ENCODE measurements around the gene DEPDC5.
"Not testable (repeated sequence)": the region's sequence is repeated elsewhere in the genome, so short reads cannot be mapped to it uniquely, and the experiment has no call there.

The DEPDC5 gene

DNA sequence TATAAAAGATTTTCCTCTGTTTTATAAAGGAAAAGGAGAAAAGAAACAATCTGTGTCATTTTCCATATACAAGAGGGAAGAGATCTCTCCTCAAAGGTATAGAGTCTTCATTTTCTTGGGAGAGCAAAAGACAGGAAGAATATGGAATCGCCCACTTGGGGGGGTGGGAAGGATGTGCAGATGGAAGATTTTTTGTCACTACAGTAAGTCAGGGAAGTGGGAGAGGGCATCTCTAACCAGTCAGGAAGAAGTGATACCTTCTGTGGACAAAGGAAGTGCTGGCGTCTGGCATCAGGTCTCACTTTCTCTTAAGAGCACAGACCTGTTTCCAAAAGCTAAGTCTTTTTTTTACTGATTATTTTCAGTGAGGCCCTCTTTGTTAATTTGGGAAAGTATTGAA is 5.3 kb upstream of the DEPDC5 start:
- no peak for DNase-seq (ENCODE audit: low spot score)
- FAIRE-seq = no peak

DNA sequence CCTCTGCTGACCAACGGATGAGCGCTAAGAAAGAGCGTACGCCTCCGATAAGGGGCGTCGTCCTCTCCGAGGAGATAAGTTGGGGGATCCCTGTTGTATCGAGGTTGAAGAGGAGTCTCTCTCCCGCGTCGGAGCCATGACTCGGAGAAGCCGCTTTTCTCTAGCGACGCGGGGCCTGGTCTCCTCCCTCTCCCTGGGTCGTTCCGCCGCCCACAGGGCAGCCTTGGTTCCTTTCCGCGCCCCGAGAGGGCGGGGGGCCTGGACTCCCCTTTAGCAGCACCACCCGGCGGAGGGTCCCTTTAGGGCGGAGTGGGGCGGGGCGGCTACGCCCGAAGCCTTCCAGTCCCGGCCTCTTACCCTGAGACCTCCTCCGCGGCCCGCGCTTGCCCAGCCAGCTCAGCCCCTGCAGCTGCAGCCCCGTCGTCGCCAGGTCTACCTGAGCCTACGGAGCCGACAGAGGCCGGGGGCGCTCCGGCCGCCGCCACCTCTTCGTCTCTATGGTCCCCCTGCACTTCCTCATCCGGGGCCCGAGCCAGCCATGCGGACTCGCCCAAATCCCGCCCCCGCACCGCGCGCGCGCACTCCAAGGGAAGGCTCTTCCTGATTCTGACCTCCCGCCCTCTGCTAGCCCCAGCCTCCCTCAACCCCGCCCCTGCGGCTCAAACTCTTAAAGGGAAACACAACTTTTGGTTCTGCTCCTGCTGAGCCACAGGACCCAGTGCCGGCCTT is 4.0 kb upstream of the DEPDC5 start, which contains the start of gene PRR14L:
Gene PRR14L, minus strand, starts transcription at position 497 of the 729 bp plus-strand sequence. CDS start 11,272 bp downstream, outside the sequence.
- FAIRE-seq = peak; percentile 13

DNA sequence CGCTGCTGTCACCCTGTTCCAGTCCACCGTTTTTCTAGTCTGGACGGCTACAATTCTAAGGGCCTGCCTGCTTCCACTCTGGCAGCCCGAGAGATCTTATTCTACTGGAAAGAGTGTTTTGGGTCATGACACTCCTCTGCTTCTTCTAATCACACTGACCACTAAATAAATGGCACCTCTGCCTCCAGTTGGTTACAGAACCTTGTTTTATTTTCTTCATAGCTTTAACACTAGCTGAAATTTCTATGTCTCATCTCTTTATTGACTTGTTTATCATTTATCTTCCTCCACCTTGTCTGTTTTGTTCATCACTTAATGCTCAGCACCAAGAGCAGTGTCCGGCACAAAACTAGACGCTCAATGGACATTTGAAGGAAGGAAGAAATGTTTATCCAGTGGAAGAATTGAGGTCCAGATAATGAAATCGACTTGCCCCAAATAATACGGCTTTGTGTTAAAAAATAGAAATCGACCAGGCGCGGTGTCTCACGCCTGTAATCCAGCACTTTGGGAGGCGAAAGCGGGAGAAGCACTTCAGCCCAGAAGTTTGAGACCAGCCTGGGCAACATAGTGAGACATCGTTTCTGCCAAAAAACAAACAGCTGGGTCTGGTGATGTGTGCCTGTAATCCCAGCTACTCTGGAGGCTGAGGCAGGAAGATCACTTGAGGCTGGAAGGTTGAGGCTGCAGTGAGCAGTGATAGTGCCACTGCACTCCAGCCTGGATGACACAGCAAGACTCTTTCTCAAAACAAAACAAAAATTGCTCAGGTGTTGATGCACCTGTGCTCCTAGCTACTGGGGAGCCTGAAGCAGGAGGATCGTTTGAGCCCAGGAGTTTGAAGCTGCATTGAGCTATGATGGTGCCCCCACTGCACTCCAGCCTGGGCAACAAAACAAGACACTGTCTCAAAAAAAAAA is 3.2 kb upstream of the DEPDC5 start:
- FAIRE-seq (no peak), DNase-seq (ENCODE audit: low spot score) (no peak)

More for the DNA sequence above, 4.0 kb upstream of the DEPDC5 start, which contains the start of gene PRR14L:
- peak; percentile 96 for DNase-seq (ENCODE audit: low spot score)

DNA sequence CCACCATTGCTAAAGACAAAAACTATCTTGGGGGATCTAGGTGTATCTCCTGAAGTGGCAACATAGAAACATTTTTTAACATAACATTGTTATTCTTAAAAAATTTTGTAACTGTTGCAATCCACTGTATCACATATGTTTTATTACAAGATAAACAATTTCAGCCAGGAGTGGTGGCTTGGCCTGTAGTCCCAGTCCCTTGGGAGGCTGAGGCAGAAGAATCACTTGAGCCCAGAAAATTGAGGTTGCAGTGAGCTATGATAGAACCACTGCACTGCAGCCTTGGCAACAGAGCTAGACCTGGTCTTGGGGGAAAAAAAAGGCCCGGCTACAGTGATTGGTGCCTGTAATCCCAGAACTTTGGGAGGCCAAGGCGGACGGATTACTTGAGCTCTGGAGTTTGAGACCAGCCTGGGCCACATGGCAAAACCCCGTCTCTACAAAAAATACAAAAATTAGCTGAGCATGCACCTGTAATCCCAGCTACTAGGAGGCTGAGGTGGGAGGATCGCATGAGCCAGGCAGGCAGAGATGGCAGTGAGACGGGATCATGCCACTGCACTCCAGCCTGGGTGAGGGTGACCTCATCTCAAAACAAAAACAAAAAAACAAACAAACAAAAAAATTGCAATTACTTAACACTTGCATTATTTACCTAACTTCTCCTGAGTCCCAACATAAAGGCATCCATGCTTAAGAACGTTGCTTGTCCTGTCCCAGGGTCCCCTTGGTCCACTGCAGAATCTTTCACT is 1.5 kb upstream of the DEPDC5 start:
- no peak for FAIRE-seq
- DNase-seq (ENCODE audit: low spot score) = no peak

DNA sequence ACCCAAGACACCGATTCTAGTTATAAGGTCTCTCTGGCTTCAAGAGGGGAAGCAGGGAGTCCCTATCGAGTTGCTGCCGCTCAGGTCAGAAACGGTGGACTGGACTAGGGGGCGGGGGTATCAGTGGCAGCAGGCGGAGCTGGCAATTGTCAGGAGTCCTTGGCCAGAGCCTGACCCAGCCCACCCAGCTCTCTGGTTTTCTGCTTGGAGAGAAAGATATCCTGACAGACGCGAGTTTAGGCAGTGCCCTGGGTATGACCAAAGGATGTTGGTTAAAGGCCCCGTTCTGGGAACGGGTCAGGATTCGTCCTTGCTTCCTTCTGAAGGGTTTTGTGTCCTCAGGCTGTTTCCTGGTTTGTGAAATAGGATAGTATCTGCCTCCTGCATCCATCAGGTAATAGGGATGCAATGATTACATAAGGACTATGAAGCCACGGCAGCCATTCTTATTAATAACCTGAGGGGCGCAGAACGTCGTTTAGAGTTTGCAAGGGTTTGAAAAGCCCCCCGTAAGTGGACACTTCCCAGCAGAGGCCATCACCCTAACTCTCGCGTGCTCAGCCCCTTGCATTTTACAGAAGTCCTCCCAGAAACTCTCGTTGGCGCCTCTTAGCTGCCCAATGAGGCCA is 700 bp upstream of the DEPDC5 start:
- DNase-seq (ENCODE audit: low spot score) = no peak
- no peak for FAIRE-seq

DNA sequence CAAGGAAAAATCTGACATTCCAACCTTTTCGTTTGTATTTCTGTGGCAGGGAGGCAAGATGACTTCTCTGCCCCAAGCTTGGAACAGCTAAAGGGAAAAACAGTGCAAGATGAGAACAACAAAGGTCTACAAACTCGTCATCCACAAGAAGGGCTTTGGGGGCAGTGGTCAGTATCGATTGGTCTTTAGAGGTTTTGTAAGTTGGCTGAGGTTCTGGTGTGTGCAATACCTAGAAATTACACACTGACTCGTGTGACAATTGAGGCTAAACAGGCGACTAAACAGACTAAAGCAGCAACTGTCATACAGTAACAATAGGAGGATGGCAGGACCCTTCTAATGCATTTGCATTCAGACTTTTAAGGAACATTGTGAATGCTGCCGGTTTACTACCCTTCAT is 994 bp downstream of the DEPDC5 start:
- no peak for DNase-seq (ENCODE audit: low spot score)
- FAIRE-seq = no peak

DNA sequence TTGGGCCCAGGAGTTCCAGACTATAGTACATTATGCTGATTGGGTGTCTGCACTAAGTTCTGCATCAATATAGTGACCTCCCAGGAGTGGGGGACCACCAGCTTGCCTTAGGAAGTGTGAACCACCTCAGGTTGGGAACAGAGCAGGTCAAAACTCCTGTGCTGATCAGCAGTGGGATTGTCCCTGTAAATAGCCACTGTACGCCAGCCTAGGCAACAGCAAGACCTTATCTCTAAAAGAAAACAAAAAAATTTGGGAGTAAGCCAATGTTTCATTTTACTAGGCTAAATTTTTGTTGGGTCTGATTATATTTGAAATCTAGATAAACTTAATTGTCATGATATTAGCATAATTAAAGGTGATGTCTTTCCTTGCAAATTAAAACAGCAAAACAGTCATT is 3.4 kb downstream of the DEPDC5 start:
- DNase-seq (ENCODE audit: low spot score) (no peak), FAIRE-seq (no peak)

DNA sequence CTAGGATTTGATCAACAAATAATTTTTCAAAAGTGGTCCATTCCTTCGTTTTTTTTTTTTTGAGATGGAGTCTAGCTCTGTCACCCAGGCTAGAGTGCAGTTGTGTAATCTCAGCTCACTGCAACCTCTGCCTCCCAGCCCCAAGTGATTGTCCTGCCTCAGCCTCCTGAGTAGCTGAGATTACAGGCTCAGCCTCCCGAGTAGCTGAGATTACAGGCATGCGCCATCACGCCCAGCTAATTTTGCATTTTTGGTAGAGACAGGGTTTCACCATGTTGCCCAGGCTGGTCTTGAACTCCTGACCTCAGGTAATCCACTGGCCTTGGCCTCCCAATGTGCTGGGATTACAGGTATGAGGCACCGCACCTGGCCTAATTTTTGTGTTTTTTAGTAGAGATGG is 5.0 kb downstream of the DEPDC5 start:
- DNase-seq (ENCODE audit: low spot score); FAIRE-seq: not testable (repeated sequence)

DNA sequence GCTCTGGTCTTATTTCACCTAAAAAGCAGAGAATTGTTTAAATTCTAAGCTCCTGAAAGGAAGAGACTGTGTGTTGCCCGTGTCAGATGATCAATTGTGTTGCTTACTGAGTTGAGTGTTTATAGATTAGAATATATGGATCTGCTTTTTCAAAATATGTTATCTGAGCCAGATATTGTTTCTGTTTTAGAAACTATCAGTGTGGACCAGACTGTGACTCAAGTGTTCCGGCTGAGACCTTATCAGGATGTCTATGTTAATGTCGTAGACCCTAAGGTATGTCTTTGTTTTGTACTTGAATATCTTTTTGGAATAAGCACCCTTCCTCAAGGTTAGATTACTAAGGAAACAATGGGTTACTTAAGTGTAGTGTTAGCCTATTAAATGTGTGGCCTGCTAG is 11.0 kb downstream of the DEPDC5 start:
- DNase-seq (ENCODE audit: low spot score) (no peak), FAIRE-seq (no peak)

DNA sequence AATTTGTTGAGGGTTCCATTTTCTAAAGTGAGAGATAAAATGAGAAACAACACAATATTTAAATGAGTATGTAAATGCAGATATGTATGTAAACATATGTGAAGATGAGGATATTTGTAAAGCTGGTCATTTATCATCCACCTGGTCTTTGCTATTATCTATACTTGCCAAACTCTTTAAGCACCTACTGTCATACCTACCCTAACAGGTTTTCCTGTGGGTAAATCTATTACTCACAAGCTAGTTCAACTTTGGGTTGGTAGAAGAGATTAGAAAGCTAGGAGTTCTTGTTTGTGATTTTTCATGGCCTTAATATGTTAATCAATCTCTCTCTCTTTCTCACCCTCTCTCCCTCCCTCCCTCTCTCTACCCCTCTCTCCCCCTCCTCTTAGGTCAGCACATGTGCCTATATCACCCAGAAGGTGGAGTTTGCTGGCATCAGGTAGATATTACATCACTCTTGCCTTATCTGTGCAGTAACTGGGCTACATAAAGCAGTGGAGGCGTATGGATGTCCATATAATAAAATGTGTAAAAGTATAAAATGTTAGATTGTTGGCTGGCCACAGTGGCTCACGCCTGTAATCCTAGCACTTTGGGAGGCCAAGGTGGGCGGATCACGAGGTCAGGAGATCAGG is 14.7 kb downstream of the DEPDC5 start:
- FAIRE-seq (no peak), DNase-seq (ENCODE audit: low spot score) (no peak)

DNA sequence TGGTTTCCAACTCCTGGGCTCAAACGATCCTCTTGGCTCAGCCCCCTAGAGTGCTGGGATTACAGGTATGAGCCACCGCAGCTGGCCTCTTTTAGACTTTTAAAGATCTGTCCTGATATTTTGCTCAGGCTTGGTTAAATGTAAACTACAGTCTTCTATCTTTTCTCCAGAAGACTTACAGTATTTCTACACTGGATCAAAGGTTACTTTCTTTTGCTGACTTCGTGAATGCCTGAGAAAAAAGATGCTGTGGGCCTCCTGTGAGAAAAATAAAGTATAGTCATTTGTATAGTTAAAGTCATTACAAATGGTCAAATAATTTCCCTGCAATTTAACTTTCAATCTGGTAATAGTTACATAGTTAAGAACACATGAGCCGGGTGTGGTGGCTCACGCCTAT is 19.6 kb downstream of the DEPDC5 start:
- no peak for FAIRE-seq
- no peak for DNase-seq (ENCODE audit: low spot score)

DNA sequence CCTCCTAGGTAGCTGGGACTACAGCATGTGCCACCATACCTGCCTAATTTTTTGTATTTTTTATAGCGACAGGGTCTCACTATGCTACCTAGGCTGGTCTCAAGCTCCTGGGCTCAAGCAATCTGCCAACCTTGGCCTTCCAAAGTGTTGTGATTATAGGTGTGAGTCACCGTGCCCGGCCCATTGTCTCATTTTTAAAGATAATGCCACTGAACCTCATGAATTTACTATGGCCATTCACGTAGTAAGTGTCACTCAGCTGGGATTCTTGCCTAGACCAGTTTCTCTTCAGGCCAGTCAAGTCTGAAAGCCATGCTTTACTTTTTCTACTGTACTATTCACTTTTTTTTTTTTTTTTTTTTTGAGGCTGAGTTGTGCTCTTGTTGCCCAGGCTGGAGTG is 22.4 kb downstream of the DEPDC5 start:
- FAIRE-seq = no peak
- no peak for DNase-seq (ENCODE audit: low spot score)

DNA sequence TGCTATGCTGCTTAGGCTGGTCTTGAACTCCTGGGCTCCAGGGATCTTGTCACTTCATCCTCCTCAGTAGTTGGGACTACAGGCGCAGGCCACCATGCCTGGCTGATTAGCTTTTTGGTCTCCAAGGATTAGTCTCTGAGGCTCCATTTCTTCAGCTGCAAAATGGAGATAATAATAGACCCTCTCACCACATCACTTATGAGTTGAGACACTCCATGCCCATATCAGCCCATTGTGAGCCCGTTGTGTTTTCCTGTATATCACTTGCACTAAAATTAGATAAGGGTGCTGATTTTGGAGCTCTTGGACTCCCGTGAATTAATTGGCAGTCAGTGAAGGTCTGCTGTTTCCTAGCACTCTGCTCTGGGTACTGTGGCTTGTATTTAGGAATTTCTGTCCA is 36.0 kb downstream of the DEPDC5 start:
- DNase-seq (ENCODE audit: low spot score) (no peak), FAIRE-seq (no peak)

DNA sequence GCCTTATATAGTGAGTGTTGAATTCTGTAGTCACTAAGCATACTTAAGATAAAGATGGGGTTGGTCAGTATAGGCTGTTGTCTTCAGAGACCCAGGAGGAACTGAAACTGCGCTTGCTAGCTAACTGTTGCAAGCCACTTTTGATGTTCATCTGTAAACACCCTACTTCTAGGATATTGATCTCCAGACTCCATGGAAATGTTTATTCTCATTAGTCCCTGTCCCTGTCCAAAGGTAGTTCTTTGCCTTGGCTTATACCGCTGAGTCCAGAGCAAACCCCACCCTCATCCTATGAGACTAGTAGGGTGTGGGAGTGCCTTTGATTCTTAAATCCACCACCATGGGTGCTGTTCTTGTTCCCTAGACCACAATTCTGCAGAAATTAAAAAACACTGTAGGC is 36.4 kb downstream of the DEPDC5 start:
- FAIRE-seq (no peak), DNase-seq (ENCODE audit: low spot score) (no peak)

DNA sequence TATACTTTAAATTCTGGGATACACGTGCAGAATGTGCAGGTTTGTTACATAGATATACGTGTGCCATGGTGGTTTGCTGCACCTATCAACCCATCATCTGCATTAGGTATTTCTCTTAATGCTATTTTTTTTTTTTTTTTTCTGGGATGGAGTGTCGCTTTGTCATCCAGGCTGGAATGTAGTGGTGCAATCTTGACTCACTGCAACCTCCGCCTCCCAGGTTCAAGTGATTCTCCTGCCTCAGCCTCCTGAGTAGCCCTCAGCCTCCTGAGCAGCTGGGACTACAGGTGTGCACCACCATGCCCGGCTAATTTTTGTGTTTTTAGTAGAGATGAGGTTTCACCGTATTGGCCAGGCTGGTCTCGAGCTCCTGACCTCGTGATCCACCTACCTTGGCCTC is 45.5 kb downstream of the DEPDC5 start:
- DNase-seq (ENCODE audit: low spot score); FAIRE-seq: not testable (repeated sequence)

DNA sequence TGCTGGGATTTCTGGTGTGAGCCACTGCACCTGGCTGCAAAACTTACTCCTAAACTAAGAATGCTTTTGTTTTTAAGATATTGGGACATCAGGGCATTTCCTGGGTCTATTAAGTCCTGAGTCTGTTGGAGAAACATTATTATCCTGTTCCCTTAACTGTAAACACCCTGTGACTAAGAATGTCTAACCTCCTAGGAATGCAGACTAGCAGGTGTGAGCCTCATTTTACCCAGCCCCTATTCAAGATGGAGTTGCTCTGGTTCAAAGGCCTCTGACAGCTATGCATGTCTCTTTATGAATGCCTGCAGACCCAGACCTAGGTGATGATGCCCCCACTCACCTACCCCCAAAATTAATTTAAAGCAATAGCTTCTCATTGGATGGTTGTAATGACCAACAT is 46.2 kb downstream of the DEPDC5 start:
- no peak for FAIRE-seq
- DNase-seq (ENCODE audit: low spot score) = peak; percentile 40

DNA sequence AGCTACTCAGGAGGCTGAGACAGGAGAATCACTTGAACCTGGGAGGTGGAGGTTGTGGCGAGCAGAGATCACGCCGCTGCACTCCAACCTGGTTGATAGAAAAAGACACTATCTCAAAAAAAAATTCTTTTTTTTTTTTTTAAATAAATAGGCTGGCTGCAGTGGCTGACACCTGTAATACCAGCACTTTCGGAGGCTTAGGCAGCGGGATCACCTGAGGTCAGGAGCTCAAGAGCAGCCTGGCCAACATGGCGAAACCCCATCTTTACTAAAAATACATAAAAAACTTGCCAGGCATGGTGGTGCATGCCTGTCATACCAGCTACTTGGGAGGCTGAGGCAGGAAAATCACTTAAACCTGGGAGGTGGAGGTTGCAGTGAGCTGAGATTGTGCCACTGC is 47.0 kb downstream of the DEPDC5 start:
- not testable (repeated sequence) for FAIRE-seq; DNase-seq (ENCODE audit: low spot score)

DNA sequence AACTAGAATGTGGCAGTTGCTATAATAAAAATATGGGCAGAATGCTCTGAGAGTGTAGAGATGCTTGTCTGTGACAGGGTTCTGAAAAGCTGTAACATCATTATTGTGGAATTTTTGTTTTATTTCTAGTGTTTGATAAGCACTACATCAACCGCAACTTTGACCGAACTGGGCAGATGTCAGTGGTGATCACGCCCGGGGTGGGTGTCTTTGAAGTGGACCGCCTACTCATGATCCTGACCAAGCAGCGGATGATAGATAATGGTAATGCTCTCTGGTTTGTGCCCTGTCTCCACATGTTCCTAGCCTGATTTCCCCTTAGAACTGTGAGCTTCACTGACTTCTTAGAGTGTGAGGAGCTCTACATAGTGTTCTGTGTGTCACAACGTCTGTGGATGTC is 48.8 kb downstream of the DEPDC5 start:
- FAIRE-seq = no peak
- DNase-seq (ENCODE audit: low spot score) = no peak

DNA sequence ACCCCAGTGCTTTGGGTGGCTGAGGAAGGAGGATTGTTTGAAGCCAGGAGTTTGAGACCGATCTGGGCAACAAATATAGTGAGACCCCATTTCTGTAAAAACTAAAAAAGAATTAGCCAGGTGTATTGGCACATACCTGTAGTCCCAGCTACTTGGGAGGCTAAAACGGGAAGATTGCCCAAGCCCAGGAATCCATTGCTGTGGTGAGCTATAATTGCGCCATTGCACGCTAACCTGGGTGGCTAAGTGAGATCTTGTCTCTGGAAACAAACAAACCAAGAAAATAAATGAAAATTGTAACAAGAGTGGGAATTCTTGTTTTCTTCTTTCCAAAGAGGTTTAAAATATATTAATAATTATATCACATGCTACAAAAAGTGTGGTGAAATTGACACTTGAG is 52.9 kb downstream of the DEPDC5 start:
- no peak for FAIRE-seq
- DNase-seq (ENCODE audit: low spot score) = no peak

DNA sequence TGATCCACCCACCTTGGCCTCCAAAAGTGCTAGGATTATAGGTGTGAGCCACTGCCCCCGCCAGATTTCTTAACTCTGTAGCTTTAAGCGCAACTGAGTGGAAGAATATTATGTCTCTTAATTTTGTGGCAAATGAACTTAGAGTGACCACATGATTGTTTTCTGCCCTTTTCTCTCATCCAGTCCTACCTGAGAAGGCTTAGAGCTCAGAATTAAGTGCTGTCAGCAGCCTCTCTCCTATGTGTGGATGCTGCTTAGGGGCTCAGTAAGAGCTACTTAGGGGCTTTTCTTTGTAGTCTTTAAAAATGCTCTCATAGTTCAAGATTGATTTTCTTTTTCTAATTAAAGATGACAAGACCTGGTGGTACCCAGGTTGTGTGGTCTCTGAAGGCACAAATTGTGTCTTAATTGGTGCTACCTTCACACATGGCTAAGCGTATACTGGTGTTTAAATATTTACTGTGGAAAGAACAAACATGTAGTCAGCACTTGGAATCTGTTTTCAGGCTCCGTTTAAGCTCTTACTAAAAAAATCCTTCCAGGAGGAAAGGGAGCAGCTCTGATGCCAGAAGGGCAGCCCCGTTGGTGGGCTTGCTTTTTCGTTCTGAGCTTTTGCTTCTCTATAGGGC is 59.3 kb downstream of the DEPDC5 start:
- no peak for FAIRE-seq
- no peak for DNase-seq (ENCODE audit: low spot score)
